Subcutaneous abdominal adipose tissue (tissue), 5 donors: ENCODE data around the gene AKNAD1.

Experiments used
- H3K27ac ChIP-seq: one replicate; pipeline ENCODE4 v1.7.0; 2013; ENCODE audit warnings: low read depth, mild to moderate bottlenecking, inconsistent platforms, low read length, moderate library complexity
- H3K27me3 ChIP-seq, 5 donors: one replicate each; pipeline ENCODE4 v1.7.0; 2013; ENCODE audit warnings: low read length in 5 of 5, inconsistent platforms in 1 of 5; ENCODE audit not compliant: control insufficient read depth in 5 of 5, insufficient read depth in 4 of 5
- H3K36me3 ChIP-seq, 5 donors: one replicate each; pipeline ENCODE4 v1.7.0; 2013; ENCODE audit warnings: low read length in 5 of 5; ENCODE audit not compliant: control insufficient read depth in 5 of 5, insufficient read depth in 5 of 5
- H3K4me1 ChIP-seq, 5 donors: one replicate each; pipeline ENCODE4 v1.7.0; 2013; ENCODE audit warnings: low read length in 5 of 5, mild to moderate bottlenecking in 3 of 5, moderate library complexity in 1 of 5; ENCODE audit not compliant: control insufficient read depth in 5 of 5, insufficient read depth in 5 of 5
- H3K4me3 ChIP-seq, 5 donors: one replicate each; pipeline ENCODE4 v1.7.0; 2013; ENCODE audit warnings: low read length in 5 of 5, low read depth in 1 of 5
- H3K9ac ChIP-seq, 5 donors: one replicate each; pipeline ENCODE4 v1.7.0; 2013; ENCODE audit warnings: low read length in 5 of 5, mild to moderate bottlenecking in 4 of 5, moderate library complexity in 3 of 5
- H3K9me3 ChIP-seq, 5 donors: one replicate each; pipeline ENCODE4 v1.7.0; 2013; ENCODE audit warnings: low read length in 5 of 5; ENCODE audit not compliant: control insufficient read depth in 5 of 5
- donor health status: healthy.
- donor health status: healthy.
- donor health status: healthy.
- donor health status: healthy.
- donor health status: healthy.

Gene AKNAD1

GRCh38 chr1:108886292-108886691 lies 29.4 kb upstream of the AKNAD1 start:
- Histone ChIP-seq H3K4me3 (no peak overlapping the region), H3K27ac (no peak overlapping the region), H3K9ac (no peak overlapping the region), H3K27me3 (no peaks in the 10 kb centered on the region), H3K4me1 (no peaks in the 10 kb centered on the region), H3K9me3 (no peaks in the 10 kb centered on the region), H3K36me3 (no peaks in the 10 kb centered on the region)

GRCh38 chr1:108884968-108885367 lies 28.1 kb upstream of the AKNAD1 start:
- Histone ChIP-seq H3K36me3 (no peaks in the 10 kb centered on the region), H3K9me3 (no peaks in the 10 kb centered on the region), H3K27me3 (no peaks in the 10 kb centered on the region), H3K4me1 (no peaks in the 10 kb centered on the region), H3K4me3 (no peak overlapping the region), H3K27ac (no peak overlapping the region), H3K9ac (no peak overlapping the region)

- Histone ChIP-seq H3K9ac (no peak overlapping the region), H3K4me1 (peaks cover 0 to 4% (median 2%) of the 10 kb centered on the region in 5 donors), H3K9me3 (no peaks in the 10 kb centered on the region), H3K27ac (no peak overlapping the region), H3K27me3 (no peaks in the 10 kb centered on the region), H3K36me3 (no peaks in the 10 kb centered on the region), H3K4me3 (no peak overlapping the region)
Measured at GRCh38 chr1:108882837-108883236, 25.9 kb upstream of the AKNAD1 start.

DNA sequence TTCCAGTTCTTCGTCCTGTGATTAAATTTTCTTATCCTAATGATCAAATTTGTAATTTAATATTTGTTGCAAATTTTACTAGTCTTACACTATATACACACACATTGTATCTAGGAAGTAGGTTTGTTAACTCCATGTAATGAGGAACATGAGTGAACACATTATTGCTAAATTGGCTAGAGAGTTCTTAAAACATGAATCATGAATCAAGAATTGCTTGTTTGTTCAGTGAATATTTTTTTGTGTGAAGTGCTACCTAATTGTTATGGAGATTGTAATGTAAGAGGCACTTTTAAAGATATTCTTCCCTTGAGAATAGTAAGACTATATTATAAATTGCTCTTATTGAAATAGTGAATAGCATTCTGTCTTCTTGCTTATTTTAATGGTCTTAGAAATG lies 24.5 kb upstream of the AKNAD1 start:
- no peak overlapping the region for H3K27ac ChIP-seq
- H3K36me3 ChIP-seq: no peaks in the 10 kb centered on the region
- no peaks in the 10 kb centered on the region for H3K27me3 ChIP-seq
- H3K4me1 ChIP-seq: peaks cover 0 to 15% (median 13%) of the 10 kb centered on the region in 5 donors
- no peak overlapping the region for H3K4me3 ChIP-seq
- H3K9me3 ChIP-seq: no peaks in the 10 kb centered on the region
- no peak overlapping the region for H3K9ac ChIP-seq

DNA sequence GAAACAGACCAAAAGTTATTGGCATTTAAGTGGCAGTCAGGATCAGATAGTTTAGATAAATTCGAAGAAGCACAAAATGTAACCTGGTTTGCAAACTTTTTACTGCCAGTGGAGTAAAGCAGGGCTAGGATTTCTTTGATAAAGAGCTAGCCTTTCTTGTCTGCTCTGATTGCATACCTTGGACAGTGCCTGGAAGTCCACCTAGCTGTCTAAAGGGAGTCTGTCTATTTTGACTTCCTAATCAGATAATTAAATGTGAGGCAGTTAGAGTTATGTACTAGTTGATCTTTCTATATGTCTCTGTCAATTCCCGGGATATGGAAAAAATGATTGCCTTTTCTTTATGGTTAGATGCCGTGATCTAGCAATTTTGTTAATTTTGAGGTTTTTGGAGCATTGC lies 24.0 kb upstream of the AKNAD1 start:
- no peaks in the 10 kb centered on the region for H3K9me3 ChIP-seq
- no peaks in the 10 kb centered on the region for H3K36me3 ChIP-seq
- no peak overlapping the region for H3K9ac ChIP-seq
- H3K27ac ChIP-seq: no peak overlapping the region
- peaks cover 0 to 20% (median 17%) of the 10 kb centered on the region in 5 donors for H3K4me1 ChIP-seq
- no peaks in the 10 kb centered on the region for H3K27me3 ChIP-seq
- no peak overlapping the region for H3K4me3 ChIP-seq

DNA sequence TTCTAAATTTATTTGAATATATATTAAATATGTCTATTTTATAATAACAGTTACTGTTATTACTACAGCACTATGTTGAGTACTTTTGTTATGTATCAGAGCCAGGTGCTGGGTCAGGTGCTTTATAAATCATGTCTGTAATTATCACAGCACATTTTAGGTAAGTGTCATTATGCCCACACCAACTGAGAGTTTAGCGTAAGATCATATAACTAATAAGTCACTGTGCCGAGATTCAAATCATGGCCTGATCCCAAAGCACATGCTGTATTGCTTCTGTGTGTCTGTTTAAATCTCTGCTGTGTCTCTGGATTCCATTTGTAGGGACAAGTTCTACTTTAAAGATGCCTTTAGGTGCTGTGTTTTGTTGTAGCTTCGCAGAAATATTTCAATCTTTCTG lies 21.8 kb upstream of the AKNAD1 start:
- no peak overlapping the region for H3K9ac ChIP-seq
- H3K4me3 ChIP-seq: no peak overlapping the region

GRCh38 chr1:108878160-108878469 lies 21.2 kb upstream of the AKNAD1 start:
- H3K4me1 ChIP-seq: peaks cover 0 to 20% (median 18%) of the 10 kb centered on the region in 5 donors
- H3K4me3 ChIP-seq: peak overlapping the region; percentile 12 to 82 (median 74)
- H3K36me3 ChIP-seq: no peaks in the 10 kb centered on the region
- H3K27ac ChIP-seq: no peak overlapping the region
- H3K27me3 ChIP-seq: no peaks in the 10 kb centered on the region
- H3K9ac ChIP-seq: peak overlapping the region in 2 of 5 donors; percentile 6 to 81
- no peaks in the 10 kb centered on the region for H3K9me3 ChIP-seq

More for the DNA sequence above, 21.8 kb upstream of the AKNAD1 start:
- Histone ChIP-seq H3K27ac (no peak overlapping the region), H3K9me3 (no peaks in the 10 kb centered on the region), H3K27me3 (no peaks in the 10 kb centered on the region), H3K36me3 (no peaks in the 10 kb centered on the region), H3K4me1 (peaks cover 0 to 20% (median 18%) of the 10 kb centered on the region in 5 donors)

- Histone ChIP-seq H3K9ac (peak overlapping the region; percentile 56 to 81 (median 76)), H3K4me3 (peak overlapping the region; percentile 66 to 83 (median 81)), H3K4me1 (peaks cover 0 to 20% (median 18%) of the 10 kb centered on the region in 5 donors), H3K9me3 (no peaks in the 10 kb centered on the region), H3K36me3 (no peaks in the 10 kb centered on the region), H3K27ac (no peak overlapping the region), H3K27me3 (peaks cover 0 to 1% (median 0%) of the 10 kb centered on the region in 5 donors)
Measured at GRCh38 chr1:108877348-108878159, 20.7 kb upstream of the AKNAD1 start.

- no peak overlapping the region for H3K27ac ChIP-seq
- no peak overlapping the region for H3K4me3 ChIP-seq
- H3K9ac ChIP-seq: no peak overlapping the region
- peaks cover 0 to 4% (median 3%) of the 10 kb centered on the region in 5 donors for H3K4me1 ChIP-seq
- H3K27me3 ChIP-seq: peaks cover 0 to 3% (median 0%) of the 10 kb centered on the region in 5 donors
- H3K36me3 ChIP-seq: no peaks in the 10 kb centered on the region
- no peaks in the 10 kb centered on the region for H3K9me3 ChIP-seq
Measured at GRCh38 chr1:108871050-108871724, 14.3 kb upstream of the AKNAD1 start.

DNA sequence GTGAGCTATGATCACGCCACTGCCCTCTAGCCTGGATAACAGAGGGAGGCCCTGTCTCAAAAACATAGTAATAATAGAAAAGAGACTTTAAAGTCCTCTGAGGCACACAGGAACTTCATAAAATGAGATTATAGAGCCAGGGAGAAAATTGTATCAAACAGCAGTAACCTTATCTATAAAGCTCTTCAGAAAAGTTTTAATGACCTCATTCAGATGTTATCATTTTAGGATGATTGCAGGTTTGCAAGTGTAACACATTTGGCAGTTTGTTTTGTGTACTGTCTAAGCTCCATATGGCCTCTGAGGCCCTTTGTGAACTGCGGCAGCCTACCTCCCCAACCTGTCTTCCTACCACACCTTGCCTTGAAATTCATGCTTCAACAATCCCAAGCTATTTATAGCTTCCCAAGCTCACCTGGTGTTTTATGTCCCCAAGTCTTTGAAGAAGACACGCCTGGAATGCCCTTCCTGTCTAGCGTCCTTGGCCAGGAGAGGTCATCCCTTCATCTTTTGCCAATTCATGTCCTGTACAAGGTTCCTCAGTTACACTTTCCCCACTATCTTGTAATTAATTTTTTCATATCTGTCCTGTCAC lies 8.5 kb upstream of the AKNAD1 start:
- no peaks in the 10 kb centered on the region for H3K36me3 ChIP-seq
- H3K27me3 ChIP-seq: peaks cover 0 to 4% (median 0%) of the 10 kb centered on the region in 5 donors
- H3K9ac ChIP-seq: no peak overlapping the region
- H3K4me3 ChIP-seq: no peak overlapping the region
- H3K9me3 ChIP-seq: no peaks in the 10 kb centered on the region
- H3K4me1 ChIP-seq: no peaks in the 10 kb centered on the region
- H3K27ac ChIP-seq: no peak overlapping the region
